SK-N-SH treated with all-trans-retinoic acid at 6 μM for 48 hours (cell line): ENCODE data around the gene PRKCB.
"Not testable (repeated sequence)": the region's sequence is repeated elsewhere in the genome, so short reads cannot be mapped to it uniquely, and the experiment has no call there.

Experiments used
- ARNTL ChIP-seq: fragments of 450-650 bp; formaldehyde crosslinking; IDR thresholded peaks from 2 replicates; pipeline ENCODE4 v1.5.0; 2020; ENCODE audit warnings: low read depth, mild to moderate bottlenecking, moderate library complexity, borderline replicate concordance
- CSDC2 ChIP-seq: fragments of 250-450 bp; sonication (Bioruptor Pico); IDR thresholded peaks from 2 replicates; pipeline ENCODE4 v1.5.0; 2020; ENCODE audit warnings: mild to moderate bottlenecking, moderate library complexity
- ZC3H10 ChIP-seq: fragments of 250-450 bp; sonication (Bioruptor Pico); IDR thresholded peaks from 2 replicates; pipeline ENCODE4 v1.5.1; 2021; ENCODE audit warnings: mild to moderate bottlenecking, moderate library complexity
- ZFP3 ChIP-seq: fragments of 250-450 bp; sonication (Bioruptor Pico); IDR thresholded peaks from 2 replicates; pipeline ENCODE4 v1.5.0; 2020; ENCODE audit warnings: mild to moderate bottlenecking, moderate library complexity
- ZFP30 ChIP-seq: fragments of 450-650 bp; formaldehyde crosslinking; IDR thresholded peaks from 2 replicates; pipeline ENCODE4 v1.5.0; 2022; ENCODE audit warnings: mild to moderate bottlenecking, moderate library complexity
- TF ChIP-seq, protein P1 (sequence below): fragments of 250-450 bp; sonication (Bioruptor Pico); IDR thresholded peaks from 2 replicates; pipeline ENCODE4 v1.5.1; 2020; ENCODE audit warnings: low read depth, mild to moderate bottlenecking, moderate library complexity
- TF ChIP-seq, protein P2 (sequence below): fragments of 250-450 bp; sonication (Bioruptor Pico); IDR thresholded peaks from 2 replicates; pipeline ENCODE4 v1.8.0; 2021; ENCODE audit warnings: low read depth, mild to moderate bottlenecking, moderate library complexity, borderline replicate concordance

DNA sequence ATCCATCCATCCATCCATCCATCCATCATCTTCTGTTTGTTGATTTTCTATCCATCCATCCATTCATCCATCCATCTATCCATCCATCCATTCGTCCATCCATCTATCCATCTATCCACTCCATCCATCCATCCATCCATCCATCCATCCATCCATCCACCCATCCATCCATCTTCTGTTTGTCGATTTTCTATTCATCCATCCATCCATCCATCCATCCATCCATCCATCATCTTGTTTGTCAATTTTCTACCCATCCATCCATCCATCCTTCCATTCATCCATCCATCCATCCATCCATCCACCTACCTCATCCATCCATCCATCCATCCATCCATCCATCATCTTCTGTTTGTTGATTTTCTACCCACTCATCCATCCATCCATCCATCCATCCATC, 97.9 kb downstream of the PRKCB start:
- not testable (repeated sequence) for TF ChIP-seq CSDC2; ZFP3 (CRISPR knock-in tag); ZC3H10 (CRISPR knock-in tag); ZFP30 (CRISPR knock-in tag); ARNTL (CRISPR knock-in tag)
- TF ChIP-seq, protein P1, sequence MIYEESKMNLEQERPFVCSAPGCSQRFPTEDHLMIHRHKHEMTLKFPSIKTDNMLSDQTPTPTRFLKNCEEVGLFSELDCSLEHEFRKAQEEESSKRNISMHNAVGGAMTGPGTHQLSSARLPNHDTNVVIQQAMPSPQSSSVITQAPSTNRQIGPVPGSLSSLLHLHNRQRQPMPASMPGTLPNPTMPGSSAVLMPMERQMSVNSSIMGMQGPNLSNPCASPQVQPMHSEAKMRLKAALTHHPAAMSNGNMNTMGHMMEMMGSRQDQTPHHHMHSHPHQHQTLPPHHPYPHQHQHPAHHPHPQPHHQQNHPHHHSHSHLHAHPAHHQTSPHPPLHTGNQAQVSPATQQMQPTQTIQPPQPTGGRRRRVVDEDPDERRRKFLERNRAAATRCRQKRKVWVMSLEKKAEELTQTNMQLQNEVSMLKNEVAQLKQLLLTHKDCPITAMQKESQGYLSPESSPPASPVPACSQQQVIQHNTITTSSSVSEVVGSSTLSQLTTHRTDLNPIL (CRISPR knock-in tag): not testable (repeated sequence)
- TF ChIP-seq, protein P2, sequence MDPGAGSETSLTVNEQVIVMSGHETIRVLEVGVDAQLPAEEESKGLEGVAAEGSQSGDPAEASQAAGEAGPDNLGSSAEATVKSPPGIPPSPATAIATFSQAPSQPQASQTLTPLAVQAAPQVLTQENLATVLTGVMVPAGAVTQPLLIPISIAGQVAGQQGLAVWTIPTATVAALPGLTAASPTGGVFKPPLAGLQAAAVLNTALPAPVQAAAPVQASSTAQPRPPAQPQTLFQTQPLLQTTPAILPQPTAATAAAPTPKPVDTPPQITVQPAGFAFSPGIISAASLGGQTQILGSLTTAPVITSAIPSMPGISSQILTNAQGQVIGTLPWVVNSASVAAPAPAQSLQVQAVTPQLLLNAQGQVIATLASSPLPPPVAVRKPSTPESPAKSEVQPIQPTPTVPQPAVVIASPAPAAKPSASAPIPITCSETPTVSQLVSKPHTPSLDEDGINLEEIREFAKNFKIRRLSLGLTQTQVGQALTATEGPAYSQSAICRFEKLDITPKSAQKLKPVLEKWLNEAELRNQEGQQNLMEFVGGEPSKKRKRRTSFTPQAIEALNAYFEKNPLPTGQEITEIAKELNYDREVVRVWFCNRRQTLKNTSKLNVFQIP: not testable (repeated sequence)
